Frontal cortex (tissue), 4 donors: ENCODE results near the gene THBS3. TPM values are rescaled to one million over a fixed set of nuclear protein-coding genes. Genes with fewer than 3 reads are reported as not detected.
"Not testable (repeated sequence)": the region's sequence is repeated elsewhere in the genome, so short reads cannot be mapped to it uniquely, and the experiment has no call there.

Experiments
- DNase-seq, 2 donors: peaks; one replicate each; pipeline ENCODE4 v3.0.0; 2012; ENCODE audit warnings: low spot score in 2 of 2
- FAIRE-seq: peaks from 2 replicates; lab custom pipeline; 2012; peaks lifted over from hg19 to GRCh38; lab: Jason Lieb, UNC
- total RNA-seq: library from RNA; depleted of rRNA; stranded (reverse); fragments of >200 nt; gene quantifications from one replicate; pipeline ENCODE4 v1.2.3, GENCODE V29; 2014
- donor health status: control.
- donor health status: control.
- donor health status: control.

The THBS3 gene
- total RNA-seq, 1 donor from 2014 or later, result 7.7 TPM

GRCh38 chr1:155236451-155236850 is 28.8 kb upstream of the THBS3 start:
- no peak for FAIRE-seq
- DNase-seq, result no peak

GRCh38 chr1:155235375-155235774 is 27.7 kb upstream of the THBS3 start:
- not testable (repeated sequence) for DNase-seq, FAIRE-seq

DNA sequence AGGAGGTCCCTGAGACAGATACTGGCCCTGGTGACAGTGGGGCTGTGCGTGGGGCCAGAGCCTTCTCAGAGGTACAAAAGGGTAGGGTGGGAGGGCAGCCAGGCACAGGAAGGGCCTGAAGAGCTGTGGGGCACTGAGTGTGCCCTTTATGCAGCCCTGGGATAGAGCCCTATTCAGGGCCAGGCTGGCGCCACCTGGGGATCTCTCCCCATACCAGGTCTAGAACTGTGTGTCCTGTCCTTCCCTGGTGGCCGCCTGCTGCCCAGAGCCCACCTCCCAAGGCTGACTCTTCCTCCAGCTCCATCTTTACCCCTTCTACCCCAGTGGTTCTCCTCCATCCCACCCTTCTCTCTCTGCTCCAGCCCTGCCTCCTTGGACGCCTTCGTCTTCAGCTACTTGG is 25.8 kb upstream of the THBS3 start:
- DNase-seq, FAIRE-seq: not testable (repeated sequence)

DNA sequence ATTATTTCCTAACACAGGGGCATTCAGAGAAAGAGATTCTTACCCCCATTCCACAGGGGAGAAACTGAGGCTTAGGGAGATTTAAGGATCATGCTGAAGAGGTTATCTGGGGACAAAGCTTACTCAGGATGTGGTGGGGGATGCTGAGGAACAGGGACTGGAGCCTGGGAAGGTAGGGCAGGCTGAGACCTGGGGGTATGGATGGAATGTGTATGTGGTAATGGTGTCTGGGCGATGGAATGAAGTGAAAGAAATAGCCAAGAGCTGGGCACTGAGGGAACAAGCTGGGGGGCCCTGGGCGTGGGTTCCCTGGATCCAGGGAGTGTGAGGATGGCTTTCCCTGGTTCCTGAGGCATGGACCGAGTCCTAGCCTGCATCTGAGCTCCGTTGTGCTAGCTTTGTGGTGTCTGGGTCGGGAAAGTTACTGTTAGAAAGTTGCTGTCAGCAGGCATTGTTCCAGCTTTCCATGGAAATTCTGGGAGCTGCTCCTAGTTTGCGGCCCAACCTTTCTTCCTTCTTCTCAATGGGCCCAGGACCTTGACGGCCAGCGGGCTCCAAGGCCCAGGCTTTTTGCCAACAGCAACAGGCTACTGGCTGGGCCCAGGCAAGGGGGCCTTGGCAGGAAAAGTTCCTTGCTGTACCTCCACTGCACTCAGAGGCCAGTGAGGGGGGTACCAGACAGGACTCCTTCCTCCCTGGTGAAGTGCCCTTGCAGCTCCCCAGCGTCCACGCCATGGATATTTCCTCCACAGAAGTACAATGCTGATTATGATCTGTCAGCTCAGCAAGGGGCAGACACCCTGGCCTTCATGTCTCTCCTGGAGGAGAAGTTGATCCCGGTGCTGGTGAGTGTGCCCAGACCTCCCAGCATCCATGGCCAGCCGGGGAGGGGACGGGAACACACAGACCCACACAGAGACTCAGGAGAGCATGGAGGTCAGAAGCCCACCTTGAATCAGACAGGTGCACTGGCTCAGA is 24.6 kb upstream of the THBS3 start:
- FAIRE-seq, DNase-seq: not testable (repeated sequence)

DNA sequence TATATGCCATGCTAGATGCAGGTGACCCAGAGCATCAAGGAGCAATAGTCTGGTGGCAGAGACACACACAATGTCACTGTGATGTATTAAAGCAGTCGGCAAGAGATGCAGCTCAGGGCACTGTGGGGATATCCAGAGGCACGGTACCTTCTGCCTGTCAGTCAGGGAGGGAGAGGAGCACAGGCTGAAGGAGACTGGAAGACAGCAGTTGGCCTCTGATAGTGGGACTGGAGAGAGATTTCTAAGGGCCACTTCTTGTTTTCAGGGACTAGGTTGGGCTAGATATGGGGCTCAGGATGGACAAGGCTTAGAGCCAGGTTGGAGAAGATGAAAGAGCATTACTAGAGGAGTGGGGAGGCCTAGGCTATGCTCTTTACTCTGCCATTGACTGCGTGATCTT is 23.6 kb upstream of the THBS3 start:
- FAIRE-seq, DNase-seq: not testable (repeated sequence)

DNA sequence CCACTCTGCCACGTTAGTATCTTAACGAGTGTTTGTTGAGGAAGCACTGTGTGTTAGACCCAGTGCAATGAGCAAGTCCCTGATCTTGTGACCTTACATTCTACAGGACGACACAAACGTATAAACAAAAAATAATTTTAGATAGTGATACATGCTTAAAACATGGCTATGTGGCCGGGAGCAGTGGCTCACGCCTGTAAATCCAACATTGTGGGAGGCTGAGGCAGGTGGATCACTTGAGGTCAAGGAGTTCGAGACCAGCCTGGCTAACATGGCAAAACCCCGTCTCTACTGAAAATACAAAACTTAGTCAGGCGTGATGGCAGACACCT is 20.4 kb upstream of the THBS3 start:
- FAIRE-seq, result no peak
- DNase-seq, result no peak

DNA sequence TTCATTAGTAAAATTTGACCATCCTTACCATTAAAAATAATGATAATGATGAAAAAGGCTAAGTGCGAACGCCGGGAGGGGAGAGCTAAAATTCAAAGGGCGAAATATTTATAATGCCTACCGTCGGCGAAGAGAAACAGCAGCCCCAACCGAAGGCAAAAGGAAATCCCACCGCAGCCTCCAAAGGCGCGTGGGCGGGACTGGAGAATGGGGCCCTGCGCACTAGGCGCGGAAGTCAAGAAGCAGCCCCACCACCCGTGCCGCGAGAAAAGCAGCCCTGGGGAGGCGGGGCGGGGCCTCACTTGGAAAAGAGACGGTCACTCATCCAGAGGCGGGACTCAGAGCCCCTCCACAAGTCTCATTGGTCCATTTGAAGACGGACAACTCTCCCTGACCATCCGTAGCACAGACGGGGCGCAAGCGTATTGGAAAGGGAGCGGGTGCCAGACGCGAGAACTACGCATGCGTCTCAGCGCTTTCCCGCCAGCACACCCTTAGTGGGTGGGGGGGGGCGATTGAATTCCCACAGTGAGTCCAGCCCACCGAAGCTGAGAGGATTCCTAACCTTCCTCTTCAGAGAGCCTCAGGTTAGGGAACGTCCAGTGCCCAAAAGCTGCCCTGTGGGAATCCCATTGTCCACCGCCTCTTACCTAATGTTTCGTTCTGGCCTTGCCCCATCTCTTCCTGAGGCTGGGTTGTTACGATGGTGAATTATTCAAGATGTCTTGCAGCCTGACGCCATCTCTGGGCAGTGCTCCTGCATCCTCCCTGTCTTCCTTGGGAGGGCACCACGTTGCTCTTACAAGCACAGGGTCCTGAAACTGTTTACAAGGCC is 19.8 kb upstream of the THBS3 start:
- DNase-seq (peak; percentile 90 to 98), FAIRE-seq (peak; percentile 33)

DNA sequence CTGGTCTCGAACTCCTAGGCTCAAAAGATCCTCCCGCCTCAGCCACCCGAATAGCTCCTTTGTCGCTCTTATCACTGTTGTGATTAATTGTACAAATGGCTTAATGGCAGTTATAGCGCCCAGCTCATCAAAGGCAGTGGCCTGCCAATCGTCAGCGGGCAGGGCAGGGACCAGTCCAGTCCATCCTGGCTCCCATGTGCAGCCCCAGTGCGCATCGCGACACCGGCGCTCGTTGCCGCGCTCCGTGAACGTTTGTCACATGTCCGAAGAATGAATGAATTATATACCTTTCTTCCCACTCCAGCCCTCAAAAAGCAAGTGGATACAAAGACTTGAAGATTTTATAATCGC is 19.2 kb upstream of the THBS3 start:
- DNase-seq (no peak), FAIRE-seq (no peak)

- DNase-seq (peak in 1 of 2 donors; percentile 48), FAIRE-seq (no peak)
These were observed 18.7 kb upstream of the THBS3 start for GRCh38 chr1:155226188-155226909.

- DNase-seq, FAIRE-seq: not testable (repeated sequence)
These were observed 17.7 kb upstream of the THBS3 start for GRCh38 chr1:155225404-155225759.

DNA sequence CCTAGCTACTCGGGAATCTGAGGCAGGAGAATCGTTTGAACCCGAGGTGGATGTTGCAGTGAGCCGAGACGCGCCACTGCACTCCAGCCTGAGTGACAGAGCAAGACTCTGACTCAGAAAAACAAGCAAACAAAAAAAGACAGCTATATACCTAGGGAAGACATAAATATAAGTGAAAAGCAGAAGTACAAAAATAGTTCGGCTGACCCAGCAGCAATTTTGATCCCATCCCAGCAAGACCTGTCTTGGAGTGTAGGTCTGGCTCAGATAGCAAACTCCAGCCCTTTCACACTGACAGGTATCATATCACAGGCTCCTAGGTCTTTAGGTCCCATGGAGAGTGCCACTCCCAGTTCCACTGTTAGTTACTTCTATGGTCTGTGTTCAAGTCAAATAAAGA is 15.3 kb upstream of the THBS3 start:
- no peak for FAIRE-seq
- no peak for DNase-seq

- FAIRE-seq, DNase-seq: not testable (repeated sequence)
These were observed 12.7 kb upstream of the THBS3 start for GRCh38 chr1:155220211-155220965.

- no peak for FAIRE-seq
These were observed 11.9 kb upstream of the THBS3 start for GRCh38 chr1:155219592-155220031.

GRCh38 chr1:155218854-155219591 is 11.3 kb upstream of the THBS3 start:
- DNase-seq (peak; percentile 67 to 72), FAIRE-seq (no peak)

More at GRCh38 chr1:155219592-155220031, 11.9 kb upstream of the THBS3 start:
- peak in 1 of 2 donors; percentile 43 for DNase-seq

DNA sequence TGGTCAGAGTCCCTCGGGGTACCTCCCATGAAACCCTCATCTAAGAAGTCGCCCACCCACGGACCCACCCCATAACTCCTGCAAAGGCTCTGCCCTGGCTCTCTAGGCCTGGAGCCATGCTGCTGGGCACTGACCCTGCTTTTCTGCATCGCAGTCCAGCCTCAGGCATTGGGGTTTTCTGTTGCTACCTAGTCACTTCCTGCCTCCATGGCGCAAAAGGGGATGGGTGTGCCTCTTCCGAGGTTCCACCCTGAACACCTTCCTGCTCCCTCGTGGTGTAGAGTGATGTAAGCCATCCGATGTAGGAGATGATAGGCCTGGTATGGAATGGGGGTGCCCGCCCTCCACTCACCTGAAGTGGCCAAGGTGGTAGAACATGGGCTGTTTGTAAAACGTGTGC is 7.0 kb upstream of the THBS3 start:
- not testable (repeated sequence) for FAIRE-seq, DNase-seq

DNA sequence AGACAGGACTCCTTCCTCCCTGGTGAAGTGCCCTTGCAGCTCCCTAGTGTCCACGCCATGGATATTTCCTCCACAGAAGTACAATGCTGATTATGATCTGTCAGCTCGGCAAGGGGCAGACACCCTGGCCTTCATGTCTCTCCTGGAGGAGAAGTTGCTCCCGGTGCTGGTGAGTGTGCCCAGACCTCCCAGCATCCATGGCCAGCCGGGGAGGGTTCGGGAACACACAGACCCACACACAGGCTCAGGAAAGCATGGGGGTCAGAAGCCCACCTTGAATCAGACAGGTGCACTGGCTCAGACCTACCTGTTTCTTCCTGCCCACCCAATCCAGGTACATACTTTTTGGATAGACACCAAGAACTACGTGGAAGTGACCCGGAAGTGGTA is 4.3 kb upstream of the THBS3 start:
- not testable (repeated sequence) for FAIRE-seq

DNA sequence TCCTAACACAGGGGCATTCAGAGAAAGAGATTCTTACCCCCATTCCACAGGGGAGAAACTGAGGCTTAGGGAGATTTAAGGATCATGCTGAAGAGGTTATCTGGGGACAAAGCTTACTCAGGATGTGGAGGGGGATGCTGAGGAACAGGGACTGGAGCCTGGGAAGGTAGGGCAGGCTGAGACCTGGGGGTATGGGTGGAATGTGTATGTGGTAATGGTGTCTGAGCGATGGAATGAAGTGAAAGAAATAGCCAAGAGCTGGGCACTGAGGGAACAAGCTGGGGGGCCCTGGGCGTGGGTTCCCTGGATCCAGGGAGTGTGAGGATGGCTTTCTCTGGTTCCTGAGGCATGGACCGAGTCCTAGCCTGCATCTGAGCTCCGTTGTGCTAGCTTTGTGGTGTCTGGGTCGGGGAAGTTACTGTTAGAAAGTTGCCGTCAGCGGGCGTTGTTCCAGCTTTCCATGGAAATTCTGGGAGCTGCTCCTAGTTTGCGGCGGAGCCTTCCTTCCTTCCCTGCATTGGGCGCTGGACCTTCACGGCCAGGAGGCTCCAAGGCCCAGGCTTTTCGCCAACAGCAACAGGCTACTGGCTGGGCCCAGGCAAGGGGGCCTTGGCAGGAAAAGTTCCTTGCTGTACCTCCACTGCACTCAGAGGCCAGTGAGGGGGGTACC is 3.8 kb upstream of the THBS3 start:
- DNase-seq, FAIRE-seq: not testable (repeated sequence)

More for the DNA sequence above, 4.3 kb upstream of the THBS3 start:
- DNase-seq, result not testable (repeated sequence)
